ENCODE measurements around the gene PPP1R8.

PPP1R8 gene

DNA sequence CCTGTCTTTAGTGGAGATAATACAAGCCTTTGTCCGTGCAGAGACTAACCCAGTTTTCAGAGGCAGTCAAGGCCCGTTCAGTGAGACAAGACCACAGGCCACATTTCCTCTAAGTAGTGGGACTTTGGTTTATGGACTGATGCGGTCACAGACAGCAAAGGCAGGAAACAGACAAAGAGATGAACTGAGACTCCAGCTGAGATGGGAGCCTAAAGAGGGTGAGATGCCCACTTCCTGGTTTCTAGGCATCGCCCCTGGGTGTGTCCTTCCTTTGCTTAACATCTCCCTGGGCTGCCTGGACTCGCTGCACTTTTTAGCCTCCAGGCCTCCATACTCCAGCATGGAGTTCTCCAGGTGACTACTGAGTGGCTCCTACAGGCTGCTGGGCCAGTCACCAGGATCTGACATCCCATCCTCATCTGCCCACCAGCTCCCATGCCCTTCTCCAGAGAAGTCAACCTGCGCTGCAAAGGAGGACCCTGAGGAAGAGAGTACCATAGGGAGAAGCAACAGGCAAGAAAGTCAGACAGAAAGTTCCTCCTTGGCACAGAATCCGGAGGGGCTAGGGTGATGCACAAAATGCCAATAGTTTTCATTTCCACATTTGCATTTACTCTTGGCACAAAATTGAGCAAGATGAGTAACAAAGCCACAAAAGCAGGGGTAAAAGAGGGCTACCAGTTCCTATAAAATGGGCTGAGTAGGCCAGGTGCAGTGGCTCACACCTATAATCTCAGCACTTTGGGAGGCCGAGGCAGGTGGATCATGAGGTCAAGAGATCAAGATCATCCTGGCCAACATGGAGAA, 56.8 kb downstream of the PPP1R8 start:
- DNase-seq (ENCODE audit: extremely low read depth in 1 of 2, low read depth in 1 of 2) = no peak

- DNase-seq (ENCODE audit: extremely low read depth in 1 of 2, low read depth in 1 of 2) = no peak
These were observed 58.9 kb downstream of the PPP1R8 start for GRCh38 chr1:27889506-27889905.

GRCh38 chr1:27891196-27891889, 60.8 kb downstream of the PPP1R8 start:
- no peak for DNase-seq (ENCODE audit: extremely low read depth in 1 of 2, low read depth in 1 of 2)

DNA sequence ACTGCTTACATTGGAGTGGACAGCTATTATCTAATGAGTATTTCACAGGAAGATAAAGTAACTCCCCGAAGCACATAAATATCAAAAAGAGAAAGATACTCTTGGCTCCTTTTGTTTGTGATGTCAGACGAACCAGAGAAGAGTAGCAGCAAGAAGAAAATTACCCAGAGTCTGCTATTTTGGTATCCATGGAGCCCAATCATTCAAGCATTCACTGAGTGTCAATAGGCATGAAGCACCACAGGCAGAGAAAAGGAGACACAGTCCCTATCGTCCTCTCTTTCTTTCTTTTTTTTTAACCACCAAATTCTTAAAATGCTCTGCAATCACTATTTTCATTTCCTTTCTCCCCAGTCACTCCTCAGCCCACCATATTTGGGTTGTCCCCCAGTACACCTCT, 63.9 kb downstream of the PPP1R8 start:
- DNase-seq (ENCODE audit: extremely low read depth in 1 of 2, low read depth in 1 of 2) = no peak

Data from activated CD8-positive, alpha-beta memory T cell treated with anti-CD3 and anti-CD28 coated beads for 1 hour (primary cell).